ENCODE results near the gene SH3RF3. TPM values are rescaled to one million over a fixed set of nuclear protein-coding genes. Genes with fewer than 3 reads are reported as not detected.

The SH3RF3 gene
- total RNA-seq, 4 donors from 2014 or later: 5.3 to 10.0 (median 8.0) TPM

DNA sequence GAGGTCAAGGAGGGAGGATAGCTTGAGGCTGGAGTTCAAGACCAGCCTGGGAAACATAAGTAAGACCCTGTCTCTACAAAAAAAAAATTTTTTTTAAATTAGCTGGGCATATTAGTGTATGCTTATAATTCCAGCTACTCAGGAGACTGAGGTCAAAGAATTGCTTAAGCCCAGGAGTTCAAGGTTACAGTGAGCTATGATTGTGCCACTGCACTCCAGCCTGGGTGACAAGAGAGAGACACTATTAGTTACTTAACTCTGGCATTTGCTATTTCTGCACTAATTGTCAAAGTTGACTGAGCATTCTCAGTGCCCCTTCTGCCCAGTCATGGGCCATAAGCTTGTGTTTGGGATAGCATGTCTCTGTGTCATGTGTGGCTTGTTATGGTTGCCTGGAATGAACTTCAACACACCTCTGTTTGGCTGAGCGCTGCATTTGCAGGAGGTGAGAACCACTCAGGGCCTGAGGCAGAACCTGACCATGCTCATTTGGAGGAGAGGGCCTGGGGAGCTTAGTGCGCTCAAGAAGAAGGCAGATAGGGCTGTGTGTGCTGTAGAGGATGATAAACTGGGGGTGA is 77.7 kb downstream of the SH3RF3 start:
- TF ChIP-seq, protein P1, sequence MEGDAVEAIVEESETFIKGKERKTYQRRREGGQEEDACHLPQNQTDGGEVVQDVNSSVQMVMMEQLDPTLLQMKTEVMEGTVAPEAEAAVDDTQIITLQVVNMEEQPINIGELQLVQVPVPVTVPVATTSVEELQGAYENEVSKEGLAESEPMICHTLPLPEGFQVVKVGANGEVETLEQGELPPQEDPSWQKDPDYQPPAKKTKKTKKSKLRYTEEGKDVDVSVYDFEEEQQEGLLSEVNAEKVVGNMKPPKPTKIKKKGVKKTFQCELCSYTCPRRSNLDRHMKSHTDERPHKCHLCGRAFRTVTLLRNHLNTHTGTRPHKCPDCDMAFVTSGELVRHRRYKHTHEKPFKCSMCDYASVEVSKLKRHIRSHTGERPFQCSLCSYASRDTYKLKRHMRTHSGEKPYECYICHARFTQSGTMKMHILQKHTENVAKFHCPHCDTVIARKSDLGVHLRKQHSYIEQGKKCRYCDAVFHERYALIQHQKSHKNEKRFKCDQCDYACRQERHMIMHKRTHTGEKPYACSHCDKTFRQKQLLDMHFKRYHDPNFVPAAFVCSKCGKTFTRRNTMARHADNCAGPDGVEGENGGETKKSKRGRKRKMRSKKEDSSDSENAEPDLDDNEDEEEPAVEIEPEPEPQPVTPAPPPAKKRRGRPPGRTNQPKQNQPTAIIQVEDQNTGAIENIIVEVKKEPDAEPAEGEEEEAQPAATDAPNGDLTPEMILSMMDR (IDR thresholded peaks at IDR 0.05; ENCODE audit: low read depth): no peak

DNA sequence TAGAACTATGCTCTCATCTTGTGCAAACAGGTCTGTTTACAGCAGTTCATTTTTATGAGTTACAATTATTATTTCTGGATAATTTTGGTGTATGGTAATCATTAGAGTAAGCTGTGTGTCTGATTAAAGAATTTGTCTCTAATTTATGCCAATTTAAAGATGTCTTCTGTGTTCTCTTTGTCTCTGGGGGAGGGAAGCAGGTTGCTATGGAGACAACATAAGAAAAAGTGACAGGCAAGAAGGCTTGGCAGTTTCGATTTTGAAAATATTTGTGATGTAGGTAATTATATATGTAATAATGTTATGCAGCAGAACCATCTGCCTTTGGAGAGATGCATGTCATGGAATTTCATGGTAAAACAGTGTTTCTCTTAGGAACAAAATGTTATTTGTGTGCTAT is 78.2 kb downstream of the SH3RF3 start:
- TF ChIP-seq, protein P1 (IDR thresholded peaks at IDR 0.05; ENCODE audit: low read depth): no peak

DNA sequence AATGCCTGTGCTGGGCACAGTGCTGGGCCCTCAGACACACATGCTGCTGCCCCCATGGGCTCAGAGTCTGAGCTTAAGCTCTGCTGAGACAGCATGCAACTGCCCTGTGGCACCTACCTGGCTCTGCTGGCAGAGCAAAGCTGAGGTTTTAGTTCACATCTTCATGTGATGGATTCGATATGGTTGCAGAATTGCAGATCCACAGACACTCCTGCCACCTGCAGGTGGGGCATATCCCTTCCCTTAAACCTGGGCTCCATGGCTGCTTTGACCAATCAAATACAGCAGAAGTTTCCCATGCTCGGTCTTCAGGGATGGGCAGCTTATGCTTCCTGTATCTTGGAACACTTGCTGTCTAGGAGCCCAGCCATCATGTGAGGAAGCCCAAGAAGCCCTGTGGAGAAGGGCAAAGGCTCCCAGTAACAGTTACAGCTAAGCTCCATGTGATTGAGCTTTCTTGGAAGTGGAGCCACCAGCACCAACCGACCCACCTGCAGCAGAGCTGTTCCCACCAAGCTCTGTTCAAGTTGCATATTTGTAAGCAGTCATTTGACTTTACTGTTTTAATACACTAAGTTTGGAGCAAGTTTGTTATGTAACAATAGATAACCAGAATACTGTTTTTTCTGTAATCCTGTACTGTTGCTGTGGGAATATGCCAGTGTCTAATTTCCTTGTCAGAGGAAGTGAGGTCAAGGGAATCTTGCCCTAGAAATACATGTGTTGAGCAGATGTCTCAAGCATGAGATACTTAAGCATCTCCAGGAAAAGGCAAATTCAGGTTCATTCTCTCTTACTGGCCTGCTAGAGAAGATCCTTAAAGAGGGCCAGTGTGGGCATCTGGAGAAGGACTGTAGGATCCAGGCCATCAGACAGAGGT is 79.3 kb downstream of the SH3RF3 start:
- TF ChIP-seq, protein P1 (IDR thresholded peaks at IDR 0.05; ENCODE audit: low read depth): no peak

DNA sequence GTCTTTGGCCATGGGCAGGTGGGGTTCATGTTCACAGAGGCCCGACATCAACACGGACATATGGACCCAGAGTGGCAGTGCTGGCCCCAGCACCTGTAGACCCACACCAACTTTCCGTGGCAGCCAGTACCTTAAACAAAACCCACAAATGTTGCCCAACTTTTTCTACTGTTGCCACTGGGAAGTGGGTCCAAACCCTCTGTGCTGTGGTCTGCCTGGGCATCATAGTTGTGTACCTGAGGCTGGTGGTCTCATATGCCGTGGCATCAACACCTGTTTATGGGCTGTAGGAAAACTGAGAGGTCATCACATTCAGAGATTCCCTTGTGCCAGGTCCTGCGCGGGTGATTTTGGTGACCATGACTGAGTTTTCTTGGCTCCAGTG is 79.9 kb downstream of the SH3RF3 start:
- TF ChIP-seq, protein P1 (IDR thresholded peaks at IDR 0.05; ENCODE audit: low read depth): no peak

DNA sequence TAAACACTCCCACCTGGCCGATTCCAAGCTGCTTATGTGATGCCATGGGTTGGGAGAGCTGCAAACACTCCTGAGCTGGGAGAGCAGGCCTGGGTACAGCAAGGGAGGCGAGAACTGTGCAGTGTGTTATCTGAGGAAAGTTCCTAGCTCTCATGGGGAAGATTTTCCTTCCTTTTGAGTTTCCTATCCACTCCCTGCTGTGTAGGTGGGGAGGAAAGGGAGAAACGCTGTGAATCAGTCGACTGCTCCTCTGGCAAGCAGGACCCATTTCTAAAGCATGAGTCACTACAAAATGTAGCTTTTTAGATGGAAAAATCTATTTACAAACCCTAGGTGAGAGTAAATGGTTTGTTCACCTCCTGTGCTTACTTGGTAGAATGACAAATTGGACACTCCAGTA is 80.4 kb downstream of the SH3RF3 start:
- TF ChIP-seq, protein P1 (IDR thresholded peaks at IDR 0.05; ENCODE audit: low read depth): no peak

DNA sequence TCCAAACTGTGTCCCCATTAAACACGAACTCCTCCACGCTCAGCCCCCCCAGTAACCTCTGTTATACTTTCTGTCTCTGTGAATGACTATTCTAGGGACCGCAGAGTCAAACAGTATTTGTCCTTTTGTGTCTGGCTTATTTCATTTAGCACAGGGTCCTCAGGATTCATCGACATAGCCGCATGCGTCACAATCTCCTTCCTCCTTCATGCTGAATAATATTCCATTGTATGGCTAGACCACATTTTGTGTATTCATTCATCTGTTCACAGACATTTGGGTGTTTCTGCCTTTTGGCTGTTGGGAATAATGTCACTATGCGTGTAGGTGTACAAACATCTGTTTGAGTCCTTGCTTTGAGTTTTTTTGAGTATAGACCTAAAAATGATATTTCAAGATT is 80.9 kb downstream of the SH3RF3 start:
- TF ChIP-seq, protein P1 (IDR thresholded peaks at IDR 0.05; ENCODE audit: low read depth): no peak

DNA sequence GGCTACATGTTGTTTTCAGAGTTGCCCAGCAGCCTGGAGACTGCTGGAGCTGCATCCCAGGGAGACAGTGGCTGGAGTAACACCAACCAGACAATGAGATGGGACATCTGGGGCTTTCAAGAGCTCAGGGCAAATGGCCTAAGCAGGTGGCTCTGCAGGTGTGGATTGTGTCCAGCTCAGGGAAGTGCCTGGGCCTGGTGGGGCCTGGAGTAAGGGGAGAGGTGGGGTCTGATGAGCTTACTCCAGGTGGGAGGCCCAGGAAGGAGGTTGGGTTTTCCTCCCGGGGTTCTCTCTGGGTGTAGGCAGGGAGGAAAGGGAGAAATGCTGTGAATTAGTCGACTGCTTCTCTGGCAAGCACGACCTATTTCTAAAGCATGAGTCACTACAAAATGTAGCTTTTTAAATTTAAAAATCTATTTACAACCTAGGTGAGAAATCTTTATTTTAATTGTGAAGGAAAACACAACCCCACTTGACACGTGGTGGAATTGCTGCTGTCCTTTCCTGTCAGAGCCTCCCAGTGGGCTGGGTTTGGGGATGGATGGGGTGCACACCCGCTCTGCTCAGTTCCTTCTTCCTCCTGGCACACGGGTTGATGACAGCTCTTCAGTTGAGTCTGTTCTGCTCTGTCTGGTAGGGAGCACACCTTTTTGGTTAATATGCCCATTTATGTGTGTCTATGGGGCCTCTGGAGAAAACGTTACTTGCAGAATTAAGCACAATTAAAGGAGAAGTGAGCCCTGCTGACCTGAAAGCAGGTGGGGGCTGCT is 81.6 kb downstream of the SH3RF3 start:
- TF ChIP-seq, protein P1 (IDR thresholded peaks at IDR 0.05; ENCODE audit: low read depth): no peak
